ENCODE measurements around the gene UGT1A1.

GRCh38 chr2:233820774-233821105 lies 60.7 kb downstream of the UGT1A1 start:
- TF ChIP-seq CTCF (IDR thresholded peaks at IDR 0.05; ENCODE audit: insufficient read depth, low read length): no peak
- TF ChIP-seq SPI1 (IDR thresholded peaks at IDR 0.05; ENCODE audit: borderline replicate concordance, low read depth): no peak
